Activated T-helper 17 cell treated with anti-CD3 and anti-CD28 coated beads, Interleukin-2, amount 50 U/mL, for 72 hours (primary cell): ENCODE results near the gene TAMALIN. TPM values are rescaled to one million over a fixed set of nuclear protein-coding genes. Genes with fewer than 3 reads are reported as not detected.

Experiments used
- total RNA-seq, 2 donors: library from RNA; stranded (reverse); gene quantifications; one replicate each; pipeline ENCODE4 v1.2.3, GENCODE V29; 2022

Gene TAMALIN
- total RNA-seq, 2 donors from 2014 or later: 3.5 to 26.3 TPM

Other genes starting within 250 kb of the TAMALIN start
- under 1 TPM; 0.50 to 0.53 TPM for gene FIGNL2, start 158.2 kb upstream of the TAMALIN start, total RNA-seq
- not detected for gene ANKRD33, start 118.8 kb upstream of the TAMALIN start, total RNA-seq
- gene ACVRL1, start 99.4 kb upstream of the TAMALIN start, total RNA-seq: not detected
- 1 to 10 TPM; 6.8 TPM for gene ACVR1B, start 55.2 kb upstream of the TAMALIN start, total RNA-seq
- gene NR4A1, start 44.5 kb downstream of the TAMALIN start, total RNA-seq: 10 to 100 TPM in 1 of 2 donors, 1 to 10 TPM in 1; 9.9 to 47.6 TPM
- 10 to 100 TPM; 27.6 to 31.1 TPM for gene ATG101, start 63.0 kb downstream of the TAMALIN start, total RNA-seq
- not detected for gene SMIM41, start 72.8 kb downstream of the TAMALIN start, total RNA-seq
- gene KRT80, start 185.1 kb downstream of the TAMALIN start, total RNA-seq: not detected
- gene KRT7, start 226.3 kb downstream of the TAMALIN start, total RNA-seq: 10 to 100 TPM in 1 of 2 donors, 1 to 10 TPM in 1; 7.6 to 12.5 TPM